Stomach (tissue), 4 donors: ENCODE measurements around the gene CAPN10.

Experiments used
- CTCF ChIP-seq, 7 experiments: fragments of 450-650 bp in 4 of 7; fragments of 200-600 bp in 3 of 7; sonication (generic) in 3 of 7; IDR thresholded peaks; one replicate each; pipeline ENCODE4 v1.5.1; 2016 to 2019; ENCODE audit warnings: antibody characterized with exemption in 7 of 7, control low read depth in 2 of 7, mild to moderate bottlenecking in 1 of 7
- POLR2A ChIP-seq, 4 donors: fragments of 450-650 bp; IDR thresholded peaks; one replicate each; pipeline ENCODE4 v1.6.1; 2016; ENCODE audit warnings: antibody characterized with exemption in 4 of 4, control low read depth in 2 of 4, mild to moderate bottlenecking in 1 of 4, moderate library complexity in 1 of 4

GRCh38 chr2:240648155-240648649 lies 61.7 kb downstream of the CAPN10 start:
- TF ChIP-seq CTCF (IDR thresholded peaks at IDR 0.05) = no peak
- no peak for TF ChIP-seq POLR2A (IDR thresholded peaks at IDR 0.05)
